Stimulated activated CD4-positive, alpha-beta T cell treated with anti-CD3 and anti-CD28 coated beads, Interleukin-1b, Interleukin-23, amount 100 ng/mL, for 4 hours (primary cell): ENCODE data around the gene ZNF648.
"Not testable (repeated sequence)": the region's sequence is repeated elsewhere in the genome, so short reads cannot be mapped to it uniquely, and the experiment has no call there.

ENCODE experiments used
- DNase-seq, 2 donors: peaks; one replicate each; pipeline ENCODE4 v3.0.0-alpha.2; 2020; ENCODE audit warnings: low read depth in 2 of 2

ZNF648 gene

GRCh38 chr1:182029379-182030331, 31.9 kb downstream of the ZNF648 start:
- peak; percentile 96 to 98 for DNase-seq

GRCh38 chr1:182029002-182029378, 32.5 kb downstream of the ZNF648 start:
- DNase-seq: no peak

- DNase-seq: no peak
Observed at GRCh38 chr1:182015360-182015759, 46.2 kb downstream of the ZNF648 start.

GRCh38 chr1:182010800-182011370, 50.6 kb downstream of the ZNF648 start:
- not testable (repeated sequence) for DNase-seq

- not testable (repeated sequence) for DNase-seq
Observed at GRCh38 chr1:182005398-182005797, 56.1 kb downstream of the ZNF648 start.

GRCh38 chr1:182004601-182005000, 56.9 kb downstream of the ZNF648 start:
- no peak for DNase-seq
